ENCODE data around the gene PPHLN1. TPM values are rescaled to one million over a fixed set of nuclear protein-coding genes. Genes with fewer than 3 reads are reported as not detected.
A peak's percentile ranks its signal among the peaks of the same experiment; 100 is the strongest.

PPHLN1 gene, protein sequence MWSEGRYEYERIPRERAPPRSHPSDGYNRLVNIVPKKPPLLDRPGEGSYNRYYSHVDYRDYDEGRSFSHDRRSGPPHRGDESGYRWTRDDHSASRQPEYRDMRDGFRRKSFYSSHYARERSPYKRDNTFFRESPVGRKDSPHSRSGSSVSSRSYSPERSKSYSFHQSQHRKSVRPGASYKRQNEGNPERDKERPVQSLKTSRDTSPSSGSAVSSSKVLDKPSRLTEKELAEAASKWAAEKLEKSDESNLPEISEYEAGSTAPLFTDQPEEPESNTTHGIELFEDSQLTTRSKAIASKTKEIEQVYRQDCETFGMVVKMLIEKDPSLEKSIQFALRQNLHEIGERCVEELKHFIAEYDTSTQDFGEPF
- polyA plus RNA-seq (ENCODE audit: insufficient read length), result 58.8 TPM

DNA sequence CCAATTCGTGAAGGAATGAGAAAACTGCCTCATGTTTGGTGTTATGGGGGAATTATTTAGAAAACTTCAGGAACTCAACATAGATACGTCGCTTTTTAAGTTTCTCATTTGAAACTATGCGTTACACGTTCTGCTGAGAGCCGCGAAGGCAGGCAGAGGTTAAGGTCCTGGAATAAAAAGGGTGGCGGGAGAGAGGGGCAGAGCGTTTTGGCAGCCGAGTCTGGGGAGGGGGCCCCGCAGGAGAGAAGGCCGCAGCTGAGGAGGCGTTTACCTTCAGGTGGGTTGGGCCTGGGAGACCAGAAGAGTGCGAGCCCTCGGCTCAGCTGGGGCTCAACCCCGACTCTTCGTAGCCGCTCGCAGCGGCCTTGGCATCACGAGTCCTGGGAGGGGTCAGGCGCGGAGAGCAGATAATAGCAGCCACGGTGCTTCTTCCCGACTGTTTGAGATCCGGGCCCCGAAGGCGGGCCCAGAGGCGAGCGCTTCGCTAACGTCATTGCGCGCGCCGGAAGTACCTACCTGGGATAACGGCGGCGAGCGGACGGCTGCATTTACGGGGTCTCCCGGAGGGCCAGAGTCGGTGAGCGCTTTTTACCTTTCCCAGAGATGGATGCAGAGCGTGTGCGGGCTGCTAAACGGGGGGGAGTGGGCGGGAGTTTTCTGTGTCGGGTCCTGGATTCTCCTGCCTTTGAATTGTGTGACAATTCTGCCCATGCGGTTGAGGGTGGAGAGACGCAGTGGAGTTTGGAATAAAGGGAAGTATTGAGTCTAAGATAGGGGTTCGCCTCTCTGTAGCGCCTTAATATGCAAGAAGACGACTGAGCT is at the start of gene PPHLN1, which contains the start of gene ZCRB1:
TSS of gene PPHLN1 (plus strand) at position 515 of the 822 bp plus-strand sequence. CDS start 9,736 bp downstream, outside the sequence.
TSS of gene ZCRB1 (minus strand) at position 442 of the 822 bp plus-strand sequence. CDS start 1,992 bp downstream, outside the sequence.
- DNase-seq (ENCODE audit: low read depth), result peak; percentile 60

DNA sequence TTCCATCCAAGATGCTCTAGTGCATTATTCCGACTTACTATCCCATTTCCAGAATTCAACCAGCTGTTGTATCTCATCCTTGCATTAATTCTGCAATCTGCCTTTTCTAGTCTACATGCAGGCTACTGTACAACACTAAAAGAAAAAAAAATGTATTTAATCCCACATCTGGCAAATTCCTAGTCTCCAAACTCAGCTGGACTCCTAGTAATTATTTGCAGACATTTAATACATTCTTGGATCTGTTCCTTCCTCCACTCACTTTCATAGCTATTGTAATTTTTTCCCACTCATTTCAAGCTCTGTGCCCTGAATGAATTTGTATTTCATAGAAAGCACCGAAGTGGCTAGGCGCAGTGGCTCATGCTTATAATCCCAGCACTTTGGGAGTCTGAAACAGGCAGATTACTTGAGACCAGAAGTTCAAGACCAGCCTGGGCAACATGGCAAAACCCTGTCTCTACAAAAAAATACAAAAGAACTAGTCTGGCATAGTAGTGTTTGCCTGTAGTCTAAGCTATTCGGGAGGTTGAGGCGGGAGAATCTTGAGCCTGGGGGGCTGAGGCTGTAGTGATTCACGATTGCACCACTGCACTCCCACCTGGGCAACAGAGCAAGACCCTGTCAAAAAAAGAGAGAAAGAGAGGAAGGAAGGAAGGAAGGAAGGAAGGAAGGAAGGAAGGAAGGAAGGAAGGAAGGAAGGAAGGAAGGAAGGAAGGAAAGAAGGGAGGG is 48.4 kb upstream of the PPHLN1 start:
- DNase-seq (ENCODE audit: low read depth), result no peak

DNA sequence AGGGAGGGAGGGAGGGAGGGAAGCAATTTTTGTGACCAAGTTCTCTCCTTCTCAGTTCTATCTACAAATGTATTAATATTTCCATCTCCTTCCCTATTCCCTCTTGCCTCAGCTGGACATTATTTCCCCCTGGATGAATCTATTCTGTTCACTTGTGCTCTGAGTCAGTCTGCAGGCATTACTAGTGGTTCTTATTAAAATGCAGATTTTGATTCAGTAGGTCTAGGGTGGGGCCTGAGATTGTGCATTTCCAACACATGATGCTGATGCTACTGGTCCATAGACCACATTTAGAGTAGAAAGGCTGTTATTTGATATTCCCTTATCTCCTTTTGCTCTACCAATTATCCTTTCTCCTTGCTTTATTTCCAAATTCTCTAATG is 47.8 kb upstream of the PPHLN1 start:
- DNase-seq (ENCODE audit: low read depth), result no peak

DNA sequence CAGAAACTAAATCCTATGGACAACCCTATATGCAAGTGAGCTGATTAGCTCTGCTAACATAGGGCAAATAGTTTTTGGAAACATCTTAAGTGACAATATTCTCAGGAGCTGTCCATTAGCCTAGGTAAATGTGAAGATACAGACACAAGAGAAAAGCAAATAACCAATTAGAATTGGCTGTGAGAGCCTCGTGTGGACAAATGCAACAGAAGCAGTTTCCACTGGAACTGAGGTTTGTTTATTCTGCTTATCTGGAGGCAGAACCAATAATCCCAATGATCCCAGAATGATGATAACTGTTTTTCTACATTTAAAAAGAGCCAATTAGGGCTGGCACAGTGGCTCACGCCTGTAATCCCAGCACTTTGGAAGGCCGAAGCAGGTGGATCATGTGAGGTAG is 44.7 kb upstream of the PPHLN1 start:
- no peak for DNase-seq (ENCODE audit: low read depth)

DNA sequence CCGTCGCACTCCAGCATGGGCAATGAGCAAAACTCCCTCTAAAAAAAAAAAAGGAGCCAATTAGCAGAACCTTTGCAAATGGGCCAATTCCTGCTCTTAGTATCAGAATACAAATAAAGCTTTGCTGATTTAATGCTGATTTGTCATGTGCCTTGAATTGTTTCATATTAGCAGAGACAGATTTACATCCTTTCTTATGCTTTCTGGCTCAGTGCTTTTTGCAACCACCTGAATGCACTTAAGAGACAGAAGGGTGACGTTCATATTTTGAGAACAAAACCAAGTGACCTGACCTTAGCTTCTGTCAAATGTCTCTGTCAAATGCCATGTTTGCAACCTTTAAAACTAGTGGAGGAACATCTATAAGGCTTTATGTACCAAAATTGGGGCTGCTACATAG is 44.1 kb upstream of the PPHLN1 start:
- DNase-seq (ENCODE audit: low read depth), result no peak

DNA sequence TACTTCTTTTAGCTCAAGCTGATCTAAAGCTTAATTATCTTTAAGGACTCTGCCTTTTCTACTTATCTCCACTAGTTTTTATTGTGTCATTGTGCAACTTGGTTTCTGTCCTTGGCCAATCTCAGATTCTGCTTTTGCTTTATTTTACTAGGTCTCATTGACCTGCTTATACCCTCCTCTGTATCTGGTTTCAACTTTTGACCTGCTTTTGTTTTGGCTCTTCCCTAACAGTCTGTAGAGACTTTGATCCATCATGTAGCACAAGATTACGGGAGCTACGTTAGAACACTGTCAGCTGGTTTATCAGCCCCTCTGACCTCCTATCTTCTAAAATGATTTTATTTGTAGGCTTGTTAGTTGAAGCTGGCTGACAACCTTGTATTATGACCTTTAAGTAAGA is 43.7 kb upstream of the PPHLN1 start:
- DNase-seq (ENCODE audit: low read depth), result no peak

DNA sequence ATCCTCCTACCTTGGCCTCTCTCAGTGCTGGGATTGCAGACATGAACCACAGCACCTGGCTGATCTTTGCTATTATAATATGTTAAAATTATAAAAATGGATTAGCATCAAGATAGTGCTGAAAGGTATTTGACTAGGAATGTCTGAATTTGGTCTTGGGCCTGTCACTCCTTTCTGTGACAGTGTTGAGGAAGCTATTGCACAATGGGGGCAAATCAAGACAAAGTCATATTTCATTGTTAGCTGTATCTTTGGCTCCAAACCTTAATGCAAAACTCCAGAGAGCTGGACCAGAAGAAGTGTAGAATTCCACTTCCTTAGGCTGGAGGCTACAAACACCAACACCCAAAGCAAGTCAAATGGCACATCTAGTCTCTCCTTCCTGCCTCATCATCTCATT is 42.2 kb upstream of the PPHLN1 start:
- no peak for DNase-seq (ENCODE audit: low read depth)

DNA sequence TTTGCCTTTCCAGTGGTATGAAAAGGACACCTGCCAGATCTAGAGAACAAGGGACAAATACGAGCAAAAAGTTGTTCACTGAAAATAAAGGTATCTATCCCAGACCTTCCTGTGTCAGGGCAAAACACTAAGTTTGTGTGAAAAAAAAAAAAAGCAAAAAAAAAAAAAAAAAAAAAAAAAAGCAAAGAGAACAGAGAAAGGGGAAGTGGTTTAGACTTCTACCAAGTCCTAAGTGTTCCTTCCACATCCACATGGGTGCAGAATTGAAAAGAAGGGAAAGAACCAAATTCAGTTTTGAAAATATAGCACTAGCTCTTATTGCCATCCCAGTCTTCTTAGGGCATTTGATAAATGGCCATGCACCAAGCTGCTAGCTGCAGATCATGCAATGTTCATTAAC is 41.8 kb upstream of the PPHLN1 start:
- no peak for DNase-seq (ENCODE audit: low read depth)

DNA sequence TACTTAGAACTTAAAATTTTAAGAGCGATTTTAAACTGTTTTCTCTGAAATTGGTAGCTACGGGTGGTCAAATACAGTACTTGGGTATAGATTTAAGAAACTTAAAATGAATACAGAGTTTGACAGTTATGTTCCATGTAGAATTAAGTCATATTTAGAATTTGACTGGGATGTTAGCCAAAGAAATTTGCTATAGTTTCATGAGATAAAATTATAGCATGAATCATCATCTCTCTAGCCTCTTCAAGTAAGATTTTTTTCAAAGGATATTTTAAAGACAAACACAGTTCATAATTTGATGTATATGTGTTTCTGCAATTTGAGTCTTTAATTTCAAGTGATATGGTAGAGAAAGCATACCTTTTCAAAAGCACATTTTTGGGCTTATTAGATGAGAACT is 41.1 kb upstream of the PPHLN1 start:
- no peak for DNase-seq (ENCODE audit: low read depth)

DNA sequence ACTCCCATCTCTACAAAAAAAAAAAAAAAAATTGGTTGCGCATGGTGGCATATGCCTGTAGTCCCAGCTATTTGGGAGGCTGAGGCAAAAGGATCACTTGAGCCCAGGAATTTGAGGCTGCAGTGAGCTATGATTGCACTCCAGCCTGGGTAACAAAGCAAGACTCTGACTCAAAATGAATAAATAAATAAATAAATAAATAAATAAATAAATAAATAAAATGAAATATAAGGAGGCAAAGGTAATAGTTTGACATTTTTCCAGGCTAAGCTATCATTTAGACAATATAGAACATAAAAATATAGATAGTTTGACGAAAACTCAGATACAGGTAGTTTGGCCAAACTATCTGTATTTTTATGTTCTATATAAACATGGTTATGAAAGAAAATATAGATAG is 40.5 kb upstream of the PPHLN1 start:
- DNase-seq (ENCODE audit: low read depth), result no peak

DNA sequence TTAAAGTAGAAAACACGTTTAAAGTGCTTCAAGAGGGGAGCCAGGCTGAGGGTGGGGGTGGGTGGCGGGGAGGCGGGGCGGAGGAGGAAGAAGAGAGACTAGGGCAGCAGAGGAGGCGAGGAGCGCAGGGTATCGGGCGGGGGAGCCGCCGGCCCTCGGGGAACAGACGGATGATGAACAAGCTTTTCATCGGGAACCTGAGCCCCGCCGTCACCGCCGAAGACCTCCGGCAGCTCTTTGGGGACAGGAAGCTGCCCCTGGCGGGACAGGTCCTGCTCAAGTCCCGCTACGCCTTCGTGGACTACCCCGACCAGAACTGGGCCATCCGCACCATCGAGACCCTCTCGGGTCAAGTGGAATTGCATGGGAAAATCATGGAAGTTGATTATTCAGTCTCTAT is 39.2 kb upstream of the PPHLN1 start:
- DNase-seq (ENCODE audit: low read depth), result no peak

DNA sequence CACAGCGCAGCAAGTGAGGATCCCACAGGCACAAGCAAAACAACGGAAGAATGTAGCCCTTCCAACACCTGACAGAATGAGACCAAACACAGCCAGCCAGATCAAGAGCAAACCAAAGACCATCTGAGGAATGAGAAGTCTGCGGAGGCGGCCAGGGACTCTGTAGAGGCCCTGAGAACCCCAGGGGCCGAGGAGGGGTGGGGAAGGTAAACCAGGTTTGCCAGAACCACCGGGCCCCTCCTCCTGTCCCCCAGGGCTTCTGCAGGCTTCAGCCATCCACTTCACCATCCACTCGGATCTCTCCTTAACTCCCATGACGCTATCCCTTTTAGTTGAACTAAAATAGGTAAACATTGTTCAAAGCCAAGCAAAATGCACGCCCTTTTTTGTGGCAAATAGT is 37.4 kb upstream of the PPHLN1 start:
- no peak for DNase-seq (ENCODE audit: low read depth)

DNA sequence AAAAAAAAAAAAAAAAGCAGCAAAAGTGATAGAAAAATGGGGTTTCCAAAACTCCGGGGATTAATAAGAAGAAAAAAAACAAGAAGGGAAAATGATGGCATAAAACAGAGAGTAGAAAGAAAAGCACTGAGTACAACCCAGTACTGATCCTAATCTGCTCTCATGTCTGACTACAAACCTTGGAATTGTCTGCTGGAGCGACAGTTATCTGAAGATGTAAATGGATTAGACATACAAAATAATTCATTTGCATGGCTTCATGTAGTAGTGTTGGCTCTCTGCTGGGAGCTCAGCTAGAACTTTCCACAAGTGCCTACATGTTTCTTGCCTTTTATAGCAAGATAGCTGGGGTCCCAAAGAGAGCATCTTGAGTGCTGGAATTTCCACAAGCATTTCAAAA is 34.3 kb upstream of the PPHLN1 start:
- DNase-seq (ENCODE audit: low read depth), result no peak

DNA sequence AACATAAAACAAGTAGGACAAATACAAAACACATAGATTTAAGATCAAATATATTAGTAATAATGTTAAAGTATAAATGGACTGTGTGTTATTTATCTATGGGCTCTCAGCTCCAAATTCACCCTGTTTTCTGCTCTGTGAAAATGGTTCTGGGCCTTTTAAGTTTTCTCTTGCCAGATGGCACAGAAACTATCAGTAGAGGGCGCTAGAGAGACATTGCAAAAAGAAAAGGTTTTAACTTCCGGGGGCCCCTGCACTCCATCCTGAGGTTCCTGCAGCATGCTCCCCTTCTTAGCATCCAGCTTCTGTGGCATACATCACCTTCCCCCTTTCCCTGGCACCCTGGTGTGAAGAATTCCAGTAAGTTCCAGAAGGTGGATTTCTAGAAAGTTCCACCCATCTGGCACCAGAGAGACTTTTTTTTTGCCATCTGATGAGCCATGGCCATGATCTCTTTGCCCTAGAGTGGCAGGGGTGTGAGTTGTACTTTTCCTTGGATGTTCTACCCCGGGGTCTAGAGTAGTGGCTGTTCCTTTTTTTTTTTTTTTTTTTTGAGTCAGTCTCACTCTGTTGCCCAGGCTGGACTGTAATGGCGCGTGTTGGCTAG is 29.4 kb upstream of the PPHLN1 start:
- no peak for DNase-seq (ENCODE audit: low read depth)

DNA sequence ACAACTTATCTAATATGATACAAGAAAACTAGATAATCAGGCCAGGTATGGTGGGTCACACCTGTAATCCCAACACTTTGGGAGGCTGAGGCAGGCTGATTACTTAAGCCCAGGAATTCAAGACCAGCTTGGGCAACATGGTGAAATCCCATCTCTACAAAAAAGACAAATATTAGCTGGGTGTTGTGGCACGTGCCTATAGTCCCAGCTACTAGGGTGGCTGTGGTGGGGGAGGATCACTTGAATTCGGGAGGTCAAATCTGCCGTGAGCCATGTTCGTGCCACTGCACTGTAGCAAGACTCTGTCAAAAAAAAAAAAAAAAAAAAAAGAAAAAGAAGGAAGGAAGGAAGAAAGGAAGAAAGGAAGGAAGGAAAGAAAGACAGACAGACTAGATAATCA is 27.1 kb upstream of the PPHLN1 start:
- DNase-seq (ENCODE audit: low read depth), result no peak

DNA sequence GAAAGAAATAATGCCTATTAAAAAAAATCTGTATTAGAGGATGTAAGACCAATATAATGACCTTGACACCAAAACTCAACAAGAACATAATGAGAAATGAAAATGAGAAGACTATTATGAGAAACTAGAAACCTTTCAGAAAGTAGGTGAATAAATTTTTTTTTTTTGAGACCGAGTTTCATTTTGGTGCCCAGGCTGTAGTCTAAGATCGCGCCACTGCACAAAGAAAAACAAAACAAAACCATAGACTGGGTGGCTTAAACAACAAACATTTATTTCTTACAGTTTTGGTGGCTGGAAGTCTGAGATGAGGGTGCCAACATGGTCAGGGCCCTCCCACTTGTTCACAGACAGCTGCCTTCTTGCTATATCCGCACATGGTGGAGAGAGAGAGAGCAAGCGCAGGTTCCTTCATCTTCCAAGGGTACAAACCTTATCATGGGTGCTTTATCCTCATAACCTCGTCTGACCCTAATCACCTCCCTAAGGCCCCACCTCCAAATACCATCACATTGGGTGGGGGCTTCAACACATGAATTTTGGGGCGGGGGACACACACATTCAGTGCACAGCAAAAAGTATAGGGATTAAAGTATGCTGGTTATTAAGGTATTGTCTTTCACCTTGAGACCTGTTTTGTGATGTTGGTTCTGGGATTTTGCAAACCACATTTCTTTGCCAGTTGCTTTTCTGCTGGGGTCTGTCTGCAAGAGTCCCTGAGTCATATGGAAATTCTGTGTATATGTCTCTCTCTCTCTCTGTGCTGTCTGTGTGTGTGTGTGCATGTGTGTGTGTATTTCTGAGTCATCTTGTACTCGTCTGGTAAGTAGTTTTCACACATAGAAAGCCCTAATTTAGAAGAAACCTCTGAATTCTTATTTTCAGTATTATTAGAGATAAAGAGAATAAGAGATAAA is 26.3 kb upstream of the PPHLN1 start:
- DNase-seq (ENCODE audit: low read depth), result no peak

DNA sequence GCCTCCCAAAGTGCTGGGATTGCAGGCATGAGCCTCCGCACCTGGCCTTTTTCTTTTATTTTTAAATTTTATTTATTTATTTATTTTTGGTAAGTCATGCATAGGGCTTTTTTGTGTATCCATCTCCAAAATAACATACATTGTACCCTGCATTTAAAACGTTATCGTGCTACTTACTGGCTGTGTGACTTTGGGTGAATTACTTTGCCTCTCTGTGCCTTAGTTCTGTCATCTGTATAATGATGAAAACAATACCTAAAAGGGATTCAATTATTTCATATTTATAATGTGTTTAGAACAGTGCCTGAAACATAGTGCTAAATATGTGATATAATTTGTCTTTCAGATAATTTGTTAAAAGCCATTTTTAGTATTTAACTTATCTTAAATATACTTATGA is 19.7 kb upstream of the PPHLN1 start:
- no peak for DNase-seq (ENCODE audit: low read depth)

DNA sequence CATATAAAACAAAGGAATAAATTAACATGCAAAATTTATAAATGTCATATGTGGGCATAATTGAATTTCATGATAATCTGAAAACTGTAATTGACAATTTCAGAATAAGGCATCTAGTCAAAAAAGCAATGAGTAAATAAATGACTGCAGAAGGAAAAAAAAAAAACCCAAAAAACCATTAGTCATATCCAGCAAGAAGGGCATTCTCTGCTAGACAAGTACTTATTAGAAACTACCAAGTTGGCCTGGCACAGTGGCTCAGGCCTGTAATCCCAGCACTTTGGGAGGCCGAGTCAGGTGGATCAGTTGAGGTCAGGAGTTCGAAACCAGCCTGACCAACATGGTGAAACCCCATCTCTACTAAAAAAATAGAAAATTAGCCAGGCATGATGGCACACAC is 17.6 kb upstream of the PPHLN1 start:
- DNase-seq (ENCODE audit: low read depth), result no peak

DNA sequence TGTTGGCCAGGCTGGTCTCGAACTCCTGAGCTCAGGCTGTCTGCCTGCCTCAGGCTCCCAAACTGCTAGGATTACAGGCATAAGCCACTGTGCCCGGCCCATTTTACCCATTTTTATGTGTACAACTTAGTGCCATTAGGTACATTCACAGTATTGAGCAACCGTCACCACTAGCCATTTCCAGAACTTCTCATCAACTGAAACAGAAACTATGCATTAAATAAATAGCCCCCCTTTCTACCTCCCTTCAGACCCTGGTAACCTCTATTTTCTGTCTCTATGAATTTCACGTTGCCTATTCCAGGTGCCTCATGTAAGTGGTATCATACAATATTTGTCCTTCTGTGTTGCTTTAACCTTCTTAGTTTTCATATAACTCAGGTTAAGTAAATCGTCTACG is 16.0 kb upstream of the PPHLN1 start:
- no peak for DNase-seq (ENCODE audit: low read depth)

DNA sequence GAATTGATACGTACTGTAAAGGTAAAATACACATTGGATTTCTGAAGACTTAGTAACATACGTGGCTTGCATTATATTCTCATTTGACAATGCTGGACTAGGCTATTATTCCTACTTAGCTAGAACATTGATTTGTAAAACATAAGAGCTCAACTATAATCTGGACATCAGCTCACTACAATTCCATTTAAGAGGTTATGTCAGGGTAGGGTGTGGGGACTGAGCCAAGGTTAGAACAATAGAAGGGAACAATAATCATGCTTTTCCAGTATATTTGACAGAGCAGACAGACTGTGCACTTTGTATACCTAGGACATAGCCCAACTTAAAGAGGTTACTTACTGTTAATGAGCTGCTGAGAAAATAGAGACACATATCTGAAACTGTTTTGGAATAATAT is 10.9 kb upstream of the PPHLN1 start:
- DNase-seq (ENCODE audit: low read depth), result no peak

DNA sequence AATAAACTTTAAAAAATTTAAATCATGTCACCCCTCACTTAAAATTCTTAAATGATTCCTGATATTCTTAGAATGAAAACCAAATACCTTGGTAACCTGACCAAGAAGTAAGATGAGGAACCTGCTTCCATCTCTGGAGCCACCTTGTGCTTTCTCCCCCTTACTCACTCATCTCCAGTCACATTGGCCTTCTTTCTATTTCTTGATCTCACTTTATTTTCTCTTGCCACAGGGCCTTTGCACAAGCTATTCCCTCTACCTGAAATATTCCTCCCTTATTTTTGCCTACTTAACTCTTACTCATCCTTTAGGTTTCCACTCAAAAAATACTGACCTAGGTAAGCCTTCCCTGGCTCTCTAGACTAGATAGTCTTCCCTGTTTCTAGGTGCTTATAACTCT is 5.2 kb upstream of the PPHLN1 start:
- no peak for DNase-seq (ENCODE audit: low read depth)
